HEK293 (cell line): Measurements from ENCODE around the gene ERBIN.

Experiments used
- CTCF ChIP-seq: fragments of 450-650 bp; formaldehyde crosslinking; IDR thresholded peaks from 2 replicates; pipeline ENCODE4 v1.5.1; 2016; ENCODE audit warnings: missing biosample characterization, missing genetic modification characterization
- ZBTB7A ChIP-seq: fragments of 450-650 bp; formaldehyde crosslinking; IDR thresholded peaks from 2 replicates; pipeline ENCODE4 v1.5.1; 2016; ENCODE audit warnings: low read depth, missing biosample characterization, missing genetic modification characterization
- ZNF157 ChIP-seq: fragments of 450-650 bp; formaldehyde crosslinking; IDR thresholded peaks from 2 replicates; pipeline ENCODE4 v1.5.1; 2016; ENCODE audit warnings: missing biosample characterization, missing genetic modification characterization

DNA sequence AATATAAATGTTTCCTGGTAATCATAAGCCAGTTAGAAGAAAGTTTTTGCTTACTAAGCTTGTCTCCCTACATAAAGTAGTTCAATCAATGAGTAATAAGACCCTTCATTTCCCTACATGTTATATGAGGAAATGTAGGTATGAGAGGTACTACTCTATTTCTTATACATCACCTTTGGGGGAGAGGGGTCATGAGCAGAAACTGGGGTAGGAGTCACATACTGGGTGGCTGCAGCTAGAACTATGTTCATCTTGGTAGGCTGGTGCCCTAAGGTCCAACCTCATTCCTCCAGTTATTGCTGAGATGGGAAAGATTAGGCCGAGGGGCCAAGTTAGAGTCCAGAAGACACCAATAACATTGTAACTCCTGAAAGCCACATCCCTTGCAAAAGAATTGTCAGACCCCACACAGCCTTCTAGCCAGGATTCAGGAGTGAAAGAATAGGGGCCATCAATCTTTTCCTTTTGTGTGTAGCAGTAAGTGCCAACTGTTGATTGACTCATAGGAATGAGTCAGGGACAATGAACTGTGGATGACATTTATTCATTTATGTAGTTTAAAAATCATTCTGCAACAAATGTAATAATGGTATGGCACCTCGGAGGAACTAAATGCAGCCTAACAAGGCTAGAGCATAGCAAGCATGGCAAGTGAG, 196.1 kb downstream of the ERBIN start:
- TF ChIP-seq CTCF (tag by site-specific recombination) (no peak), ZBTB7A (tag by site-specific recombination) (no peak), ZNF157 (tag by site-specific recombination) (no peak)
